NCI-H774 (cell line): Measurements from ENCODE around the gene CHST2.

Experiments
- DNase-seq: peaks from one replicate; lab custom pipeline; 2025; lab: John Stamatoyannopoulos, UW

Gene CHST2

GRCh38 chr3:143099210-143099609, 20.4 kb upstream of the CHST2 start:
- DNase-seq, result no peak

- no peak for DNase-seq
Measured at GRCh38 chr3:143099690-143100089, 19.9 kb upstream of the CHST2 start.

- DNase-seq, result no peak
Measured at GRCh38 chr3:143100451-143100850, 19.1 kb upstream of the CHST2 start.

GRCh38 chr3:143101792-143102381, 17.7 kb upstream of the CHST2 start:
- DNase-seq, result no peak

GRCh38 chr3:143103652-143104051, 15.9 kb upstream of the CHST2 start:
- DNase-seq, result no peak

- no peak for DNase-seq
Measured at GRCh38 chr3:143105170-143105569, 14.4 kb upstream of the CHST2 start.

- DNase-seq, result no peak
Measured at GRCh38 chr3:143109861-143110260, 9.7 kb upstream of the CHST2 start.

GRCh38 chr3:143110371-143110770, 9.2 kb upstream of the CHST2 start:
- DNase-seq, result no peak

- no peak for DNase-seq
Measured at GRCh38 chr3:143118630-143119008, 952 bp upstream of the CHST2 start.

GRCh38 chr3:143119974-143120715, 574 bp downstream of the CHST2 start:
- no peak for DNase-seq

- no peak for DNase-seq
Measured at GRCh38 chr3:143120716-143121240, 1.2 kb downstream of the CHST2 start.

- no peak for DNase-seq
Measured at GRCh38 chr3:143121241-143122088, 1.9 kb downstream of the CHST2 start.

- no peak for DNase-seq
Measured at GRCh38 chr3:143122089-143122430, 2.5 kb downstream of the CHST2 start.

- no peak for DNase-seq
Measured at GRCh38 chr3:143122608-143123352, 3.2 kb downstream of the CHST2 start.

- DNase-seq, result no peak
Measured at GRCh38 chr3:143123353-143123984, 3.9 kb downstream of the CHST2 start.

- DNase-seq, result no peak
Measured at GRCh38 chr3:143124601-143125520, 5.3 kb downstream of the CHST2 start.

- DNase-seq, result no peak
Measured at GRCh38 chr3:143127801-143128200, 8.2 kb downstream of the CHST2 start.

- no peak for DNase-seq
Measured at GRCh38 chr3:143128227-143128955, 8.8 kb downstream of the CHST2 start.

GRCh38 chr3:143132246-143132980, 12.8 kb downstream of the CHST2 start:
- DNase-seq, result no peak
